Thoracic aorta (tissue), 2 donors: ENCODE results near the gene CDKN2D. TPM values are rescaled to one million over a fixed set of nuclear protein-coding genes. Genes with fewer than 3 reads are reported as not detected.

Experiments
- ATAC-seq: fragments of 150-250 bp; one replicate; pipeline ENCODE4 v1.8.0; 2017; ENCODE audit warnings: low read depth; ENCODE audit not compliant: insufficient number of reproducible peaks, low FRiP score
- DNase-seq: peaks from one replicate; pipeline ENCODE4 v3.0.0-alpha.2; 2020; ENCODE audit warnings: low spot score
- H3K27ac ChIP-seq, 2 donors: fragments of 200-600 bp; sonication (generic); 1 replicate in 1 of 2; 2 replicates in 1 of 2; pipeline ENCODE4 v1.5.1; 2016; ENCODE audit warnings: mild to moderate bottlenecking in 2 of 2, moderate library complexity in 2 of 2
- H3K27me3 ChIP-seq: fragments of 200-600 bp; sonication (generic); replicated peaks from 2 replicates; pipeline ENCODE4 v1.6.0; 2016; ENCODE audit warnings: mild to moderate bottlenecking; ENCODE audit not compliant: insufficient read depth
- H3K36me3 ChIP-seq: fragments of 200-600 bp; sonication (generic); one replicate; pipeline ENCODE4 v1.5.1; 2016
- H3K4me1 ChIP-seq, 2 donors: fragments of 200-600 bp; sonication (generic); 1 replicate in 1 of 2; 2 replicates in 1 of 2; pipeline versions ENCODE4 v1.5.1 to v1.6.0; 2016; ENCODE audit warnings: low read depth in 2 of 2, mild to moderate bottlenecking in 1 of 2; ENCODE audit not compliant: control insufficient read depth in 1 of 2
- H3K4me3 ChIP-seq: fragments of 200-600 bp; sonication (generic); 2 replicates; pipeline ENCODE4 v1.5.1; 2016; ENCODE audit warnings: mild to moderate bottlenecking
- H3K9me3 ChIP-seq: fragments of 200-600 bp; sonication (generic); 2 replicates; pipeline ENCODE4 v1.5.1; 2016
- total RNA-seq, 2 donors: library from RNA; depleted of rRNA; stranded (reverse); fragments of >200 nt; gene quantifications; one replicate each; pipeline versions ENCODE4 v1.1.0 to v1.2.3, GENCODE V29; 2016
- TF ChIP-seq, protein P1 (sequence below): fragments of 200-600 bp; sonication (generic); IDR thresholded peaks from one replicate; pipeline ENCODE4 v1.5.1; 2019; ENCODE audit warnings: antibody characterized with exemption

CDKN2D gene
- total RNA-seq, 2 donors from 2014 or later, result 16.2 to 21.0 TPM

DNA sequence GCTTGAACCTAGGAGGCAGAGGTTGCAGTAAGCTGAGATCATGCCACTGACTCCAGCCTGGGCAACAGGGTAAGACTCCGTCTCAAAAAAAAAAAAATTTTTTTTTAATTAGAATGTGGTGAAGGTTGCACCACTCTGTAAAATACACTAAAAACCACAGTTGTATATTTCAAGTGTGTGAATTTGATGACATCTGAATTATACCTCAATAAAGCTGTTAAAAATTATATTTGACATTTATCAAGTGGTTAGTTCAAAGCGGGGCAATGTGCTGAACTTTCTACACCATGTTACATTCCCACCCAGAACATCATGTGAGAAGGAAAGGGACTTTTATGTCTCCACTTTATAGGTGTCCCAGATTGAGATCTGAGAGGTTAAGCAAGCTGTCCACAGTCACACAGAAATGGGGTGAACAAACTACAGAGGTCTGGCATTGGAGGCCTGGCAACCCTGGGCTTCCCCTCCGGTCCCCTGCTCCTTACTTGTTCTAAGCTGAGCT, 45.6 kb downstream of the CDKN2D start:
- Histone ChIP-seq H3K4me1 (peaks cover 0 to 7% of the 10 kb centered on the region in 2 donors), H3K9me3 (no peaks in the 10 kb centered on the region), H3K4me3 (no peak overlapping the region), H3K27ac (no peak overlapping the region), H3K36me3 (no peaks in the 10 kb centered on the region), H3K27me3 (no peaks in the 10 kb centered on the region)
- DNase-seq (no peak), ATAC-seq (no peak)
- TF ChIP-seq, protein P1, sequence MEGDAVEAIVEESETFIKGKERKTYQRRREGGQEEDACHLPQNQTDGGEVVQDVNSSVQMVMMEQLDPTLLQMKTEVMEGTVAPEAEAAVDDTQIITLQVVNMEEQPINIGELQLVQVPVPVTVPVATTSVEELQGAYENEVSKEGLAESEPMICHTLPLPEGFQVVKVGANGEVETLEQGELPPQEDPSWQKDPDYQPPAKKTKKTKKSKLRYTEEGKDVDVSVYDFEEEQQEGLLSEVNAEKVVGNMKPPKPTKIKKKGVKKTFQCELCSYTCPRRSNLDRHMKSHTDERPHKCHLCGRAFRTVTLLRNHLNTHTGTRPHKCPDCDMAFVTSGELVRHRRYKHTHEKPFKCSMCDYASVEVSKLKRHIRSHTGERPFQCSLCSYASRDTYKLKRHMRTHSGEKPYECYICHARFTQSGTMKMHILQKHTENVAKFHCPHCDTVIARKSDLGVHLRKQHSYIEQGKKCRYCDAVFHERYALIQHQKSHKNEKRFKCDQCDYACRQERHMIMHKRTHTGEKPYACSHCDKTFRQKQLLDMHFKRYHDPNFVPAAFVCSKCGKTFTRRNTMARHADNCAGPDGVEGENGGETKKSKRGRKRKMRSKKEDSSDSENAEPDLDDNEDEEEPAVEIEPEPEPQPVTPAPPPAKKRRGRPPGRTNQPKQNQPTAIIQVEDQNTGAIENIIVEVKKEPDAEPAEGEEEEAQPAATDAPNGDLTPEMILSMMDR, result no peak

GRCh38 chr19:10521461-10522171, 47.2 kb downstream of the CDKN2D start:
- no peaks in the 10 kb centered on the region for H3K27me3 ChIP-seq
- DNase-seq (no peak), ATAC-seq (no peak)
- TF ChIP-seq, protein P1, result no peak
- no peaks in the 10 kb centered on the region for H3K9me3 ChIP-seq
- H3K36me3 ChIP-seq, result no peaks in the 10 kb centered on the region
- no peak overlapping the region for H3K27ac ChIP-seq
- H3K4me1 ChIP-seq, result peaks cover 5 to 20% of the 10 kb centered on the region in 2 donors
- H3K4me3 ChIP-seq, result no peak overlapping the region

DNA sequence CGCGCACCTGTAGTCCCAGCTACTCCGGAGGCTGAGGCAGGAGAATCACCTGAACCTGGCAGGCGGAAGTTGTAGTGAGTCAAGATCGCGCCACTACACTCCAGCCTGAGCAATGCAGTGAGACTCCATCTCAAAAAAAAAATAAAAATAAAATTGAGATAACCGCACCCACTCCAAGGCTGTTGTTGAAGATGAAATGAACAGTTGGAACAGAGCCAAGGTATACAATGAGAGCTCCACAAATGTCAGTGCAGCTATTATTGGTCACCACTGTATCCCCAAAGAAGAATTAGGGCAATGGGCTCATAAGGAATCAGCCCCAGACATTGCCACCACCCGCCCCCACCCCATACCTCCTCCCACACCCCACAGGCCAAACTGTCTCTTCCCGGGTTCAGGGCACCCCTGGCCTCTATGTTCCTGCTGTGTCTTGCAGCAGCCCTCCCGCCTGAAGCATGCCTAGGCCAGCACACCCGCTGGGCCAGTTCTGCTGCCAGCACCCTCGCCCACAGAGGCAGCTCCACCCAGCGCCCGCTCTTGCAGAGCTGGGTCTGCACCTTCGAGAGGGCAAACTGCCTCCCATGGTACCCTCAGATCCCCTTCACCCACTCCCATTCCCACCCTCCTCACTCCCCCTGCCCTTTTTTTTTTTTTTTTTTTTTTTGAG, 48.0 kb downstream of the CDKN2D start:
- TF ChIP-seq, protein P1, result no peak
- Histone ChIP-seq H3K4me3 (no peak overlapping the region), H3K36me3 (no peaks in the 10 kb centered on the region), H3K27ac (no peak overlapping the region), H3K4me1 (peaks cover 5 to 20% of the 10 kb centered on the region in 2 donors), H3K27me3 (no peaks in the 10 kb centered on the region), H3K9me3 (no peaks in the 10 kb centered on the region)
- no peak for DNase-seq
- ATAC-seq, result no peak

- H3K9me3 ChIP-seq, result no peaks in the 10 kb centered on the region
- TF ChIP-seq, protein P1, result no peak
- no peak for ATAC-seq
- peaks cover 5 to 20% of the 10 kb centered on the region in 2 donors for H3K4me1 ChIP-seq
- H3K36me3 ChIP-seq, result no peaks in the 10 kb centered on the region
- H3K4me3 ChIP-seq, result no peak overlapping the region
- no peak for DNase-seq
- no peak overlapping the region for H3K27ac ChIP-seq
- H3K27me3 ChIP-seq, result no peaks in the 10 kb centered on the region
These were observed 49.4 kb downstream of the CDKN2D start for GRCh38 chr19:10519421-10519820.
